ENCODE data around the gene KLK15. TPM values are rescaled to one million over a fixed set of nuclear protein-coding genes. Genes with fewer than 3 reads are reported as not detected.

Gene KLK15
- total and polyA plus RNA-seq, 10 of the 15 experiments (the other 5 are each of a cell fraction or from before 2014, with no cell fraction given), result 0.04 to 0.08 TPM; not detected in 8

GRCh38 chr19:50817941-50818858 is 15.2 kb downstream of the KLK15 start:
- ChIA-PET CTCF (interaction anchor here (1.1 to 2.7 kb wide), 3 partner anchors 16 to 79 kb away, joined by 3 to 15 read pairs (median 5); no protein-coding TSS in a partner anchor), SMC1A (ENCODE audit: uncharacterized antibody, unreplicated experiment) (interaction anchor here (1.0 to 4.6 kb wide), 2 partner anchors 19 to 80 kb away, joined by 4 to 16 read pairs; no protein-coding TSS in a partner anchor), POLR2A (interaction anchor here (0.6 to 2.0 kb wide), 7 partner anchors 11 to 460 kb away, joined by 3 to 8 read pairs (median 3); no protein-coding TSS in a partner anchor), RAD21 (ENCODE audit: unreplicated experiment) (interaction anchor here (0.6 to 2.0 kb wide), 5 partner anchors 11 to 103 kb away, joined by 3 to 9 read pairs (median 3); no protein-coding TSS in a partner anchor)
- Histone ChIP-seq H3K36me3 (ENCODE audit: control insufficient read depth in 2 of 2, insufficient read depth in 2 of 2, low read length in 1 of 2) (no peaks in the 10 kb centered on the region), H3K9me3 (replicated peaks; ENCODE audit: control insufficient read depth, insufficient read depth, low read length) (peaks cover 3% of the 10 kb centered on the region; the same call in 2 of the 3 replicates), H3K9ac (ENCODE audit: control insufficient read depth, insufficient read depth, low read length) (peak overlapping the region; percentile 57), H3K79me2 (ENCODE audit: control insufficient read depth, insufficient read depth, low read length) (peaks cover 4% of the 10 kb centered on the region), H3K4me3 (peak overlapping the region; percentile 97), H4K20me1 (ENCODE audit: control insufficient read depth, insufficient read depth) (no peaks in the 10 kb centered on the region), H3K27ac (ENCODE audit: control insufficient read depth, insufficient read depth) (peak overlapping the region; percentile 93), H3K27me3 (replicated peaks in 1 of 2; ENCODE audit: control insufficient read depth in 2 of 2, insufficient read depth in 2 of 2, low read length in 1 of 2) (no peaks in the 10 kb centered on the region), H3K4me1 (ENCODE audit: control insufficient read depth, insufficient read depth, low read length) (peaks cover 36% of the 10 kb centered on the region), H2AFZ (ENCODE audit: control insufficient read depth, low read depth, low read length) (peak overlapping the region; percentile 89), H3K4me2 (ENCODE audit: control insufficient read depth, insufficient read depth) (peak overlapping the region; percentile 84)
- intact Hi-C loops (cut with micrococcal nuclease; ENCODE audit: unreplicated experiment), result loop anchor here (1.0 to 2.0 kb wide), 3 partner anchors 14 to 79 kb away; no protein-coding TSS in a partner anchor
- peak; percentile 92 for FAIRE-seq
- peak; percentile 63 for DNase-seq (ENCODE audit: low read depth, low spot score)
- 9% methylated on average over 47 of the region's 52 CpGs for WGBS (ENCODE audit: insufficient coverage, insufficient replicate concordance, low lambda C conversion rate, missing lambda C conversion rate)
- ATAC-seq, result peak; percentile 87
- in situ Hi-C loops (cut with MboI), result loop anchor here (10.0 kb wide), 1 partner anchor 547 kb away; the partner anchor contains the start of genes CLDND2 and ETFB
- TSS peak; percentile 57 for BruUV-seq (replicated peaks)
- TF ChIP-seq, protein P1, sequence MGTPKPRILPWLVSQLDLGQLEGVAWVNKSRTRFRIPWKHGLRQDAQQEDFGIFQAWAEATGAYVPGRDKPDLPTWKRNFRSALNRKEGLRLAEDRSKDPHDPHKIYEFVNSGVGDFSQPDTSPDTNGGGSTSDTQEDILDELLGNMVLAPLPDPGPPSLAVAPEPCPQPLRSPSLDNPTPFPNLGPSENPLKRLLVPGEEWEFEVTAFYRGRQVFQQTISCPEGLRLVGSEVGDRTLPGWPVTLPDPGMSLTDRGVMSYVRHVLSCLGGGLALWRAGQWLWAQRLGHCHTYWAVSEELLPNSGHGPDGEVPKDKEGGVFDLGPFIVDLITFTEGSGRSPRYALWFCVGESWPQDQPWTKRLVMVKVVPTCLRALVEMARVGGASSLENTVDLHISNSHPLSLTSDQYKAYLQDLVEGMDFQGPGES (IDR thresholded peaks at IDR 0.05), result no peak
- TF ChIP-seq TCF3 (IDR thresholded peaks at IDR 0.05; ENCODE audit: borderline replicate concordance, insufficient read depth, low read depth, low read length), result no peak
- TF ChIP-seq HCFC1 (IDR thresholded peaks at IDR 0.05; ENCODE audit: low read length), result no peak
- TF ChIP-seq LARP7 (IDR thresholded peaks at IDR 0.05), result peak; percentile 69; the same call in 1 of the 2 replicates
- TF ChIP-seq TAF1 (IDR thresholded peaks at IDR 0.05; ENCODE audit: borderline replicate concordance, low read depth, low read length), result 0 out of 2 replicates have a peak, but pooled peaks have one; percentile 30
- TF ChIP-seq IKZF1 (conservative IDR thresholded peaks at IDR 0.05), result 0 out of 2 replicates have a peak, but pooled peaks have one; percentile 28
- TF ChIP-seq HDGF (IDR thresholded peaks at IDR 0.05), result peak; percentile 50
- 0 out of 2 replicates have a peak, but pooled peaks have one; percentile 25 for TF ChIP-seq SMAD5 (IDR thresholded peaks at IDR 0.05; ENCODE audit: low read depth)
- TF ChIP-seq FOXM1 (IDR thresholded peaks at IDR 0.05; ENCODE audit: low read depth, low read length), result no peak
- TF ChIP-seq, protein P2, sequence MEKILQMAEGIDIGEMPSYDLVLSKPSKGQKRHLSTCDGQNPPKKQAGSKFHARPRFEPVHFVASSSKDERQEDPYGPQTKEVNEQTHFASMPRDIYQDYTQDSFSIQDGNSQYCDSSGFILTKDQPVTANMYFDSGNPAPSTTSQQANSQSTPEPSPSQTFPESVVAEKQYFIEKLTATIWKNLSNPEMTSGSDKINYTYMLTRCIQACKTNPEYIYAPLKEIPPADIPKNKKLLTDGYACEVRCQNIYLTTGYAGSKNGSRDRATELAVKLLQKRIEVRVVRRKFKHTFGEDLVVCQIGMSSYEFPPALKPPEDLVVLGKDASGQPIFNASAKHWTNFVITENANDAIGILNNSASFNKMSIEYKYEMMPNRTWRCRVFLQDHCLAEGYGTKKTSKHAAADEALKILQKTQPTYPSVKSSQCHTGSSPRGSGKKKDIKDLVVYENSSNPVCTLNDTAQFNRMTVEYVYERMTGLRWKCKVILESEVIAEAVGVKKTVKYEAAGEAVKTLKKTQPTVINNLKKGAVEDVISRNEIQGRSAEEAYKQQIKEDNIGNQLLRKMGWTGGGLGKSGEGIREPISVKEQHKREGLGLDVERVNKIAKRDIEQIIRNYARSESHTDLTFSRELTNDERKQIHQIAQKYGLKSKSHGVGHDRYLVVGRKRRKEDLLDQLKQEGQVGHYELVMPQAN (conservative IDR thresholded peaks at IDR 0.05), result 0 out of 2 replicates have a peak, but pooled peaks have one; percentile 23
- TF ChIP-seq ZNF622 (IDR thresholded peaks at IDR 0.05), result no peak
- TF ChIP-seq, protein P3, sequence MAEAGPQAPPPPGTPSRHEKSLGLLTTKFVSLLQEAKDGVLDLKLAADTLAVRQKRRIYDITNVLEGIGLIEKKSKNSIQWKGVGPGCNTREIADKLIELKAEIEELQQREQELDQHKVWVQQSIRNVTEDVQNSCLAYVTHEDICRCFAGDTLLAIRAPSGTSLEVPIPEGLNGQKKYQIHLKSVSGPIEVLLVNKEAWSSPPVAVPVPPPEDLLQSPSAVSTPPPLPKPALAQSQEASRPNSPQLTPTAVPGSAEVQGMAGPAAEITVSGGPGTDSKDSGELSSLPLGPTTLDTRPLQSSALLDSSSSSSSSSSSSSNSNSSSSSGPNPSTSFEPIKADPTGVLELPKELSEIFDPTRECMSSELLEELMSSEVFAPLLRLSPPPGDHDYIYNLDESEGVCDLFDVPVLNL (IDR thresholded peaks at IDR 0.05; ENCODE audit: low read depth, low read length), result no peak
- peak; percentile 64 for TF ChIP-seq MXI1 (IDR thresholded peaks at IDR 0.05; ENCODE audit: low read depth, low read length)
- TF ChIP-seq SMARCA5 (IDR thresholded peaks at IDR 0.05), result peak; percentile 94
- peak; percentile 67; the same call in 1 of the 2 replicates for TF ChIP-seq POLR2A (IDR thresholded peaks at IDR 0.05; ENCODE audit: low read depth, low read length)
- TF ChIP-seq BACH1 (IDR thresholded peaks at IDR 0.05; ENCODE audit: borderline replicate concordance), result peak; percentile 69; the same call in 1 of the 2 replicates
- no peak for TF ChIP-seq MYC (IDR thresholded peaks at IDR 0.05; ENCODE audit: insufficient read depth, insufficient read length, insufficient replicate concordance, low read length, severe bottlenecking)
- peak; percentile 38; the same call in 1 of the 2 replicates for TF ChIP-seq RUNX3 (IDR thresholded peaks at IDR 0.05; ENCODE audit: low read length)
- TF ChIP-seq MAX (IDR thresholded peaks at IDR 0.05; ENCODE audit: low read depth, low read length), result no peak
